IMR-90 (cell line): ENCODE measurements around the gene FTCDNL1. TPM values are rescaled to one million over a fixed set of nuclear protein-coding genes. Genes with fewer than 3 reads are reported as not detected.

Source experiments
- ATAC-seq: fragments of 200-7000 bp; cut with Tn5 transposase; 2 replicates; pipeline ENCODE4 v1.9.1; 2020; ENCODE audit warnings: low read depth, mild to moderate bottlenecking, moderate library complexity
- BruUV-seq: library from RNA; stranded (reverse); fragments of 400-500 nt; replicated peaks from 2 replicates; lab custom pipeline; 2021; lab: Mats Ljungman, UMichigan
- CTCF ChIA-PET: fragments of 300-600 bp; formaldehyde crosslinking; extraction: SDS; loops from one replicate; lab custom pipeline; 2021; ENCODE audit warnings: antibody characterized with exemption; lab: Yijun Ruan, JAX
- POLR2A ChIA-PET: fragments of 300-600 bp; sonication (Branson Sonifier 250); formaldehyde crosslinking; loops from one replicate; lab custom pipeline; 2022; ENCODE audit warnings: antibody characterized with exemption; ENCODE audit not compliant: unreplicated experiment; lab: Charles Lee
- DNase-seq: peaks from one replicate; pipeline ENCODE4 v3.0.0; 2013
- H2AFZ ChIP-seq: replicated peaks from 2 replicates; pipeline ENCODE3; 2013; ENCODE audit warnings: low read length, mild to moderate bottlenecking; ENCODE audit not compliant: poor library complexity
- H2AK5ac ChIP-seq: 2 replicates; pipeline ENCODE4 v1.6.1; 2013; ENCODE audit warnings: low read depth, low read length, inconsistent platforms
- H2AK9ac ChIP-seq: replicated peaks from 2 replicates; pipeline ENCODE3; 2013; ENCODE audit warnings: mild to moderate bottlenecking, low read depth, low read length, moderate library complexity; ENCODE audit not compliant: poor library complexity
- H2BK120ac ChIP-seq: 2 replicates; pipeline ENCODE4 v1.6.1; 2013; ENCODE audit warnings: low read depth, low read length, inconsistent platforms
- H2BK15ac ChIP-seq: 3 replicates; pipeline ENCODE4 v1.6.1; 2013; ENCODE audit warnings: low read depth, low read length, inconsistent platforms
- H2BK20ac ChIP-seq: 2 replicates; pipeline ENCODE4 v1.6.1; 2013; ENCODE audit warnings: low read depth, mild to moderate bottlenecking, inconsistent platforms, low read length, moderate library complexity
- H2BK5ac ChIP-seq: 2 replicates; pipeline ENCODE4 v1.6.1; 2013; ENCODE audit warnings: mild to moderate bottlenecking, low read depth, low read length, inconsistent platforms; ENCODE audit not compliant: poor library complexity, severe bottlenecking
- H3K14ac ChIP-seq: replicated peaks from 2 replicates; pipeline ENCODE4 v1.6.1; 2013; ENCODE audit warnings: low read depth, low read length, inconsistent platforms
- H3K18ac ChIP-seq: 2 replicates; pipeline ENCODE4 v1.6.1; 2013; ENCODE audit warnings: low read depth, low read length, control low read depth
- H3K23ac ChIP-seq: 2 replicates; pipeline ENCODE4 v1.6.1; 2013; ENCODE audit warnings: low read depth, low read length, inconsistent platforms
- H3K27ac ChIP-seq: 2 replicates; pipeline ENCODE4 v1.5.1; 2013; ENCODE audit warnings: mild to moderate bottlenecking, control low read depth, low read length; ENCODE audit not compliant: insufficient read depth
- H3K27me3 ChIP-seq: 2 replicates; pipeline ENCODE4 v1.6.1; 2013; ENCODE audit warnings: low read length; ENCODE audit not compliant: control insufficient read depth, insufficient read depth
- H3K36me3 ChIP-seq: 2 replicates; pipeline ENCODE4 v1.6.1; 2013; ENCODE audit warnings: low read length, mixed read lengths; ENCODE audit not compliant: control insufficient read depth, insufficient read depth
- H3K4ac ChIP-seq: 2 replicates; pipeline ENCODE4 v1.6.1; 2013; ENCODE audit warnings: low read depth, low read length, inconsistent platforms
- H3K4me1 ChIP-seq: 2 replicates; pipeline ENCODE4 v1.6.1; 2013; ENCODE audit warnings: low read length, mixed read lengths; ENCODE audit not compliant: control insufficient read depth, insufficient read depth
- H3K4me2 ChIP-seq: 2 replicates; pipeline ENCODE4 v1.6.1; 2013; ENCODE audit warnings: low read depth, mild to moderate bottlenecking, control low read depth, low read length, moderate library complexity
- H3K4me3 ChIP-seq: 2 replicates; pipeline ENCODE4 v1.5.1; 2013; ENCODE audit warnings: low read depth, mild to moderate bottlenecking, control low read depth, low read length, moderate library complexity; ENCODE audit not compliant: insufficient read depth
- H3K56ac ChIP-seq: 2 replicates; pipeline ENCODE4 v1.6.1; 2013; ENCODE audit warnings: low read length, inconsistent platforms; ENCODE audit not compliant: insufficient read depth; ENCODE audit errors: extremely low read depth
- H3K79me1 ChIP-seq, 2 experiments: 2 replicates each; pipeline ENCODE4 v1.6.1; 2013; ENCODE audit warnings: low read length in 2 of 2, inconsistent platforms in 1 of 2, low read depth in 1 of 2
- H3K9ac ChIP-seq: 2 replicates; pipeline ENCODE4 v1.6.1; 2013; ENCODE audit warnings: low read depth, low read length, control low read depth
- H3K9me1 ChIP-seq: 2 replicates; pipeline ENCODE4 v1.6.1; 2013; ENCODE audit warnings: low read length, inconsistent platforms; ENCODE audit not compliant: insufficient read depth
- H3K9me3 ChIP-seq: 2 replicates; pipeline ENCODE4 v1.6.1; 2013; ENCODE audit warnings: low read length; ENCODE audit not compliant: control insufficient read depth, insufficient read depth
- H4K20me1 ChIP-seq: 2 replicates; pipeline ENCODE4 v1.6.1; 2013; ENCODE audit warnings: low read length, inconsistent platforms; ENCODE audit not compliant: insufficient read depth
- H4K5ac ChIP-seq: 2 replicates; pipeline ENCODE4 v1.6.1; 2013; ENCODE audit warnings: mild to moderate bottlenecking, low read depth, low read length, control low read depth
- H4K8ac ChIP-seq, 2 experiments: 2 replicates each; pipeline ENCODE4 v1.6.1; 2013; ENCODE audit warnings: low read depth in 2 of 2, low read length in 2 of 2, control low read depth in 1 of 2, inconsistent platforms in 1 of 2
- H4K91ac ChIP-seq: 2 replicates; pipeline ENCODE4 v1.6.1; 2013; ENCODE audit warnings: low read depth, low read length, inconsistent platforms; ENCODE audit not compliant: insufficient read depth
- BHLHE40 ChIP-seq: fragments of 150-350 bp; IDR thresholded peaks from 2 replicates; pipeline ENCODE4 v1.6.1; 2016; ENCODE audit warnings: mild to moderate bottlenecking, low read depth, low read length
- CEBPB ChIP-seq: IDR thresholded peaks from 2 replicates; pipeline ENCODE4 v1.6.1; 2012; ENCODE audit warnings: low read depth, low read length, improper control_type of control experiment
- CHD1 ChIP-seq: IDR thresholded peaks from 2 replicates; pipeline ENCODE4 v1.6.1; 2012; ENCODE audit warnings: low read depth, low read length, improper control_type of control experiment
- MAFK ChIP-seq: IDR thresholded peaks from 2 replicates; pipeline ENCODE4 v1.6.1; 2012; ENCODE audit warnings: low read depth, low read length, improper control_type of control experiment
- NFE2L2 ChIP-seq: fragments of 150-350 bp; IDR thresholded peaks from 2 replicates; pipeline ENCODE4 v1.6.1; 2016; ENCODE audit warnings: low read depth, mild to moderate bottlenecking, low read length
- POLR2A ChIP-seq: IDR thresholded peaks from 2 replicates; pipeline ENCODE4 v1.6.1; 2012; ENCODE audit warnings: mild to moderate bottlenecking, low read depth, low read length
- RAD21 ChIP-seq: IDR thresholded peaks from 2 replicates; pipeline ENCODE4 v1.6.1; 2012; ENCODE audit warnings: low read length, improper control_type of control experiment
- RFX5 ChIP-seq: IDR thresholded peaks from 2 replicates; pipeline ENCODE4 v1.8.0; 2012; ENCODE audit warnings: low read depth, mild to moderate bottlenecking, low read length, moderate library complexity
- SMC3 ChIP-seq: fragments of 150-350 bp; IDR thresholded peaks from 2 replicates; pipeline ENCODE4 v1.6.1; 2016; ENCODE audit warnings: low read depth, mild to moderate bottlenecking, antibody characterized with exemption, low read length, moderate library complexity
- WGBS, 2 experiments: methylation state at CpG; one replicate each; pipeline versions ENCODE4 v1.1.5 to v1.1.7; 2013; ENCODE audit warnings: missing lambda C conversion rate in 2 of 2; ENCODE audit not compliant: insufficient read length in 1 of 2; ENCODE audit errors: extremely low coverage in 2 of 2; 5-methylcytosine and 5-hydroxymethylcytosine counted together
- dilution Hi-C: fragments of 300-500 bp; cut with HindIII; formaldehyde crosslinking; loops from one replicate; pipeline ENCODE4 v1.14.3; 2018; ENCODE audit warnings: low sequenced_read_pairs; ENCODE audit not compliant: unreplicated experiment
- in situ Hi-C: fragments of 300-500 bp; cut with MboI; formaldehyde crosslinking; loops from 3 replicates; pipeline ENCODE4 v1.14.3; 2019; ENCODE audit warnings: low sequenced_read_pairs, inconsistent platforms, mixed read lengths
- intact Hi-C: fragments of 100-400 bp; cut with micrococcal nuclease; formaldehyde crosslinking; loops from 2 replicates; pipeline ENCODE4 v1.10.0; 2022
- polyA plus RNA-seq, 3 experiments: library from polyadenylated mRNA; depleted of rRNA; stranded (reverse); fragments of >200 nt; gene quantifications; 2 replicates each; pipeline ENCODE4 v1.2.3, GENCODE V29; 2012; ENCODE audit warnings: low replicate concordance in 1 of 3
- total RNA-seq: library from RNA; depleted of rRNA; stranded (reverse); fragments of >200 nt; gene quantifications from 2 replicates; pipeline ENCODE4 v1.2.3, GENCODE V29; 2012
- TF ChIP-seq, protein P1 (sequence below): fragments of 150-350 bp; IDR thresholded peaks from 2 replicates; pipeline ENCODE4 v1.6.1; 2016; ENCODE audit warnings: low read depth, mild to moderate bottlenecking, low read length, moderate library complexity, borderline replicate concordance

FTCDNL1 gene
- total and polyA plus RNA-seq, 2 of the 4 experiments (the other 2 are of a cell fraction): 0.18 to 0.21 TPM

DNA sequence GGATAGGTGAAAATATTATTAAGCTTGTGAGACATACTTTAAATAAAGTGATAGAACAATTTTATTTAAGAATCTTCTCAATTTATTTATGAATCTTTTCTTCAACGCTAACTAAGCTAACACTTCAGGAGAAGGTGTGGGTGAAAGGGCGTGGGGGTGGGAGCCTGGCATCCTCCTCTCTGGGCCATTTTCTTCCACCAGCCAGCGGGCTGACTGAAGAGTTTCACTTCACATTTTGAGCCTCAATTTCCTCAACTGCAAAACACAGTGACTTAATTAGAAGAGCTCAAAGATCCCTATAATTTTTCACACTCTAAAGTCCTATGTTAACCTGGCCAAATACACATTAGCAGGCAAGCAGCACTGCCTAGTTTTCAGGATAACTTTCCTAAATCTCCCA is 94.8 kb downstream of the FTCDNL1 start:
- Histone ChIP-seq H4K5ac (no peak overlapping the region), H3K56ac (no peak overlapping the region), H2AFZ (no peak overlapping the region), H3K4me1 (no peaks in the 10 kb centered on the region; the same call in 1 of the 2 replicates), H2BK5ac (no peak overlapping the region), H3K4me3 (no peak overlapping the region), H3K14ac (no peak overlapping the region), H3K23ac (no peak overlapping the region), H3K9me1 (0 out of 2 replicates have a peak, but pooled peaks cover 4% of the 10 kb centered on the region), H2BK120ac (no peak overlapping the region), H3K36me3 (no peaks in the 10 kb centered on the region), H4K91ac (no peak overlapping the region), H2AK5ac (no peak overlapping the region), H4K8ac (no peak overlapping the region), H3K9me3 (no peaks in the 10 kb centered on the region), H3K4ac (no peak overlapping the region), H3K27ac (no peak overlapping the region), H4K20me1 (no peaks in the 10 kb centered on the region), H3K4me2 (no peak overlapping the region), H2BK20ac (no peak overlapping the region), H3K9ac (no peak overlapping the region), H3K27me3 (peaks cover 9% of the 10 kb centered on the region; the same call in 1 of the 2 replicates), H2AK9ac (no peak overlapping the region), H2BK15ac (no peak overlapping the region), H3K18ac (no peak overlapping the region), H3K79me1 (no peaks in the 10 kb centered on the region)
- dilution Hi-C loops (no loop called here), intact Hi-C loops (no loop called here), in situ Hi-C loops (no loop called here)
- BruUV-seq: no TSS peak
- no peak for DNase-seq
- ATAC-seq: no peak
- WGBS, 2 experiments: no CpG with 5 or more reads among the region's 3 CpGs
- TF ChIP-seq MAFK (no peak), RAD21 (no peak), RFX5 (no peak), CHD1 (no peak), POLR2A (no peak), SMC3 (no peak), NFE2L2 (no peak), CEBPB (no peak), BHLHE40 (no peak)
- TF ChIP-seq, protein P1, sequence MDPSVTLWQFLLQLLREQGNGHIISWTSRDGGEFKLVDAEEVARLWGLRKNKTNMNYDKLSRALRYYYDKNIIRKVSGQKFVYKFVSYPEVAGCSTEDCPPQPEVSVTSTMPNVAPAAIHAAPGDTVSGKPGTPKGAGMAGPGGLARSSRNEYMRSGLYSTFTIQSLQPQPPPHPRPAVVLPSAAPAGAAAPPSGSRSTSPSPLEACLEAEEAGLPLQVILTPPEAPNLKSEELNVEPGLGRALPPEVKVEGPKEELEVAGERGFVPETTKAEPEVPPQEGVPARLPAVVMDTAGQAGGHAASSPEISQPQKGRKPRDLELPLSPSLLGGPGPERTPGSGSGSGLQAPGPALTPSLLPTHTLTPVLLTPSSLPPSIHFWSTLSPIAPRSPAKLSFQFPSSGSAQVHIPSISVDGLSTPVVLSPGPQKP: no peak
- ChIA-PET CTCF (interaction anchor here (2.2 kb wide), 1 partner anchor 16 kb away, joined by 8 read pairs; no protein-coding TSS in a partner anchor), POLR2A (no interaction called here)
